ENCODE results near the gene LAMA2.

LAMA2 gene

DNA sequence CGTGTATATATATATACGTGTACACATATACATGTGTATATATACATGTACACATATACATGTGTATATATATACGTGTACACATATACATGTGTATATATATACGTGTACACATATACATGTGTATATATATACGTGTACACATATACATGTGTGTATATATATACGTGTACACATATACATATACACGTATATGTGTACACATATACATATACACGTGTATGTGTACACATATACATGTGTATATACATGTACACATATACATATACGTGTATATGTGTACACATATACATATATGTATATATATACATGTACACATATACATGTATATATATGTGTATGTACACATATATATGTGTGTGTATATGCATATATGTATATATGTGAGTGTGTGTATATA is 317.2 kb downstream of the LAMA2 start:
- H3K4me2 ChIP-seq (ENCODE audit: low read length) = no peak overlapping the region
- H3K9me3 ChIP-seq (ENCODE audit: low read length) = no peaks in the 10 kb centered on the region
- TF ChIP-seq, protein P1, sequence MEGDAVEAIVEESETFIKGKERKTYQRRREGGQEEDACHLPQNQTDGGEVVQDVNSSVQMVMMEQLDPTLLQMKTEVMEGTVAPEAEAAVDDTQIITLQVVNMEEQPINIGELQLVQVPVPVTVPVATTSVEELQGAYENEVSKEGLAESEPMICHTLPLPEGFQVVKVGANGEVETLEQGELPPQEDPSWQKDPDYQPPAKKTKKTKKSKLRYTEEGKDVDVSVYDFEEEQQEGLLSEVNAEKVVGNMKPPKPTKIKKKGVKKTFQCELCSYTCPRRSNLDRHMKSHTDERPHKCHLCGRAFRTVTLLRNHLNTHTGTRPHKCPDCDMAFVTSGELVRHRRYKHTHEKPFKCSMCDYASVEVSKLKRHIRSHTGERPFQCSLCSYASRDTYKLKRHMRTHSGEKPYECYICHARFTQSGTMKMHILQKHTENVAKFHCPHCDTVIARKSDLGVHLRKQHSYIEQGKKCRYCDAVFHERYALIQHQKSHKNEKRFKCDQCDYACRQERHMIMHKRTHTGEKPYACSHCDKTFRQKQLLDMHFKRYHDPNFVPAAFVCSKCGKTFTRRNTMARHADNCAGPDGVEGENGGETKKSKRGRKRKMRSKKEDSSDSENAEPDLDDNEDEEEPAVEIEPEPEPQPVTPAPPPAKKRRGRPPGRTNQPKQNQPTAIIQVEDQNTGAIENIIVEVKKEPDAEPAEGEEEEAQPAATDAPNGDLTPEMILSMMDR (IDR thresholded peaks at IDR 0.05; ENCODE audit: low read length) = no peak
- TF ChIP-seq EZH2 (IDR thresholded peaks at IDR 0.05; ENCODE audit: borderline replicate concordance, low read length) = no peak
- H3K4me3 ChIP-seq (ENCODE audit: low read depth, low read length, poor library complexity, severe bottlenecking) = no peak overlapping the region
- H3K79me2 ChIP-seq (ENCODE audit: insufficient read depth, low read length) = no peaks in the 10 kb centered on the region
- no peaks in the 10 kb centered on the region for H3K36me3 ChIP-seq (ENCODE audit: insufficient read depth, low read length)
- H3K9ac ChIP-seq (ENCODE audit: low read length) = no peak overlapping the region
- H3K9me2 ChIP-seq (ENCODE audit: low read depth, low read length) = no peaks in the 10 kb centered on the region
- H3K4me1 ChIP-seq (ENCODE audit: insufficient read depth, low read length, severe bottlenecking) = no peaks in the 10 kb centered on the region
- H2AFZ ChIP-seq (ENCODE audit: low read length) = no peak overlapping the region
- H3K27me3 ChIP-seq (ENCODE audit: insufficient read depth, low read length) = no peaks in the 10 kb centered on the region
- no peaks in the 10 kb centered on the region for H3F3A ChIP-seq (ENCODE audit: insufficient read depth, low read length)
- H4K20me1 ChIP-seq (ENCODE audit: insufficient read depth, low read length) = no peaks in the 10 kb centered on the region
- no peak overlapping the region for H3K27ac ChIP-seq (ENCODE audit: low read depth, low read length, poor library complexity, severe bottlenecking)

DNA sequence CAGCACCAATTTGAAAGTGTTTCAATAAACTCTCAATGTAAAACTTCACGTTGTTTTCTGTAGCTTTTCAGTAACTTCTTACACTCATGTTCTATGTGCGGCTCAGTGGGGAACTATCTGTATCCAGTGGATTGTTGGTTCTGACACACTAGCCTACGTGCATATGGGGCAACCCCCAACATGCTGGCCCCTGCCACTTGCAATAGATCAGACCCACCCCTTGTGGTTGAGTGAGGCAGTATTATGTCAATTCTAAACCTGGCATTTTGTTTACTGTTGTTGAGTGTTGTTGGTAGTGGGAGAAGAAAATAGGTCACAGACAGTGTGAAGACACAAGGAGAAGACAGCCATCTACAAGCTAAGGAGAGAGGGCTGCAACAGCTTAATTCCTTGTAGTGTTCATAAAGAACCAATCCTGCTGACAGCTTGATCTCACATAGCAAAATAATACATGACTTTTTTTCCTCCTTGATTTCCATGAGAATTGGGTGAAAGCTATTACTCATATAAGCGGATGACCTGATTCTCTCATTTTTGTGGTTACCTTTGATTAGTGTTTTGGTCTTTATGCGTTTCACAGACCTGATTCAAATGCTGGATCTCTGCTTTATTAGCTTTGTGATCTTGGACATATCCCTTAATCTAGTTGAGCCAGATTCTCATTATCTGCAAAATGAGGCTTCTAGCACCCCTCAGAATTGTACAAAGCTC is 320.4 kb downstream of the LAMA2 start:
- Histone ChIP-seq H4K20me1 (ENCODE audit: insufficient read depth, low read length) (no peaks in the 10 kb centered on the region), H3K27me3 (ENCODE audit: insufficient read depth, low read length) (no peaks in the 10 kb centered on the region), H2AFZ (ENCODE audit: low read length) (no peak overlapping the region), H3K27ac (ENCODE audit: low read depth, low read length, poor library complexity, severe bottlenecking) (no peak overlapping the region), H3K79me2 (ENCODE audit: insufficient read depth, low read length) (no peaks in the 10 kb centered on the region), H3K4me2 (ENCODE audit: low read length) (no peak overlapping the region), H3K4me3 (ENCODE audit: low read depth, low read length, poor library complexity, severe bottlenecking) (no peak overlapping the region), H3K9me2 (ENCODE audit: low read depth, low read length) (no peaks in the 10 kb centered on the region), H3K4me1 (ENCODE audit: insufficient read depth, low read length, severe bottlenecking) (no peaks in the 10 kb centered on the region), H3K9ac (ENCODE audit: low read length) (no peak overlapping the region), H3K9me3 (ENCODE audit: low read length) (no peaks in the 10 kb centered on the region), H3F3A (ENCODE audit: insufficient read depth, low read length) (no peaks in the 10 kb centered on the region), H3K36me3 (ENCODE audit: insufficient read depth, low read length) (no peaks in the 10 kb centered on the region)
- TF ChIP-seq EZH2 (IDR thresholded peaks at IDR 0.05; ENCODE audit: borderline replicate concordance, low read length) = no peak
- TF ChIP-seq, protein P1 (IDR thresholded peaks at IDR 0.05; ENCODE audit: low read length) = no peak

DNA sequence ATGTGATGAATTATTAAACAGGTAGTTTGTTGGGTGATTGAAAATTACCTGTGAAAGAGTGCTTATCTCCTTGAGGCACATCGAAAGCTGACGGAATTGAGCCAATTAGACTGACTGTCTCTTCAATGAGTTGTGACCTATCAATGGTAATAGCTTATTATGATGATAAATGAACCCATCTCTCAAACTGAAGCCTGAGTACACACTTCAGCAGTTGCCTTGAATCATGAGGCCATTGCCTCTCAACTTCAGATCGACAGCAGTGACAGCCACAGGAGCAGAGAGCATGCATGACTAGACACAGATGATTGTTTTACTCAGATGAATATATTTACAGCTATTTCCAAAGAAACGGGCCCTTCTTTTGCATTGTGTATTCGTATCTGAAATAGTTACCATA is 323.9 kb downstream of the LAMA2 start:
- no peak overlapping the region for H3K4me3 ChIP-seq (ENCODE audit: low read depth, low read length, poor library complexity, severe bottlenecking)
- TF ChIP-seq, protein P1 (IDR thresholded peaks at IDR 0.05; ENCODE audit: low read length) = no peak
- no peak for TF ChIP-seq EZH2 (IDR thresholded peaks at IDR 0.05; ENCODE audit: borderline replicate concordance, low read length)
- H4K20me1 ChIP-seq (ENCODE audit: insufficient read depth, low read length) = no peaks in the 10 kb centered on the region
- no peaks in the 10 kb centered on the region for H3K9me2 ChIP-seq (ENCODE audit: low read depth, low read length)
- no peaks in the 10 kb centered on the region for H3K4me1 ChIP-seq (ENCODE audit: insufficient read depth, low read length, severe bottlenecking)
- H3K4me2 ChIP-seq (ENCODE audit: low read length) = no peak overlapping the region
- no peak overlapping the region for H3K9ac ChIP-seq (ENCODE audit: low read length)
- H3K27ac ChIP-seq (ENCODE audit: low read depth, low read length, poor library complexity, severe bottlenecking) = no peak overlapping the region
- H3K79me2 ChIP-seq (ENCODE audit: insufficient read depth, low read length) = no peaks in the 10 kb centered on the region
- H3K27me3 ChIP-seq (ENCODE audit: insufficient read depth, low read length) = no peaks in the 10 kb centered on the region
- H3F3A ChIP-seq (ENCODE audit: insufficient read depth, low read length) = no peaks in the 10 kb centered on the region
- no peak overlapping the region for H2AFZ ChIP-seq (ENCODE audit: low read length)
- no peaks in the 10 kb centered on the region for H3K36me3 ChIP-seq (ENCODE audit: insufficient read depth, low read length)
- H3K9me3 ChIP-seq (ENCODE audit: low read length) = no peaks in the 10 kb centered on the region
